ENCODE results near the gene DZANK1. TPM values are rescaled to one million over a fixed set of nuclear protein-coding genes. Genes with fewer than 3 reads are reported as not detected.

DZANK1 gene
- total RNA-seq = 1 to 10 TPM in 1 of 4 donors, under 1 TPM in 3; 0.18 to 1.0 (median 0.62) TPM

DNA sequence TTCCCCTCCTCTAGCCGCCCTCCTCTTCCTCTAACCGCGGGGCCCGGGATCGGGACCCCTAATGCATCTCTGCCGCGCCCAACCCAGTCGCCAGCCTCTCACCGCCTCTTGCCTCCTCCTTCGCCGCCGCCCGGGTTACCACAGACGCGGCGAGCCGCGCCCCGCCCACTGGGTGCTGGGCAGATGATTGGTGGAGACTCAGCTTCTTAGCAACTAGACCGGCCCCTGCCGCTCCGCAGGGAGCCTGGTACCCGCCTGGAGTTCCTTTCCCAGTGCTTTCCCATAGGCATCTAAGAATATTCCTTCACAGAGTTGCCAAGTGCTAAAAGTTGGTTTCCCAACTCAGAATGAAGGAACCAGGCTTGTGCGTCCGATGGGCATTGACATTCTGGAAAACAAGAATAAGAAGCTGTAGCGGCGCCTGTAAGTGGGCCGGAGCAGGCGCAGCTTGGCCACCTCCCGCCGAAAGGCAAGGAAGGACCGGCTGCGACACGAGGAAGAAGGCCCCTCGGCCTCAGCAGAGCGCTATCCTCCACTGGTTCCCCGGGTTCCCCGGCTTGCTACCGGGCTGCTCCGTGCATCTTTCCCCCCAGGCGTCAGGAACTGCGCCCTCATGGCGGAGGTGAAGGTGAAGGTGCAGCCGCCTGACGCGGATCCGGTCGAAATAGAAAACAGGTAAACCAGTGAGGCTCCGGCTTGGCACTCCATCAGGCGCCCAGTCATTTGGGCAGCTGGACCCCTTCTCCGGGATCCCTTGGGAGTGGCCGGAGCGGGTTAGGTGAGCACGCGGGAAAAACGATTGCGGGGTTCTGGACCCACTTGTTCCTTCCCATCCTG is at the start of gene DZANK1, which contains the start of gene POLR3F:
DZANK1 (minus strand) TSS at position 137 of the 837 bp plus-strand sequence. CDS start 1,672 bp downstream, outside the sequence.
POLR3F (plus strand) TSS at position 497 of the 837 bp plus-strand sequence; CDS start at position 614, 117 bp downstream.
- H3K9me3 ChIP-seq = no peaks in the 10 kb centered on the region
- TF ChIP-seq, protein P1, sequence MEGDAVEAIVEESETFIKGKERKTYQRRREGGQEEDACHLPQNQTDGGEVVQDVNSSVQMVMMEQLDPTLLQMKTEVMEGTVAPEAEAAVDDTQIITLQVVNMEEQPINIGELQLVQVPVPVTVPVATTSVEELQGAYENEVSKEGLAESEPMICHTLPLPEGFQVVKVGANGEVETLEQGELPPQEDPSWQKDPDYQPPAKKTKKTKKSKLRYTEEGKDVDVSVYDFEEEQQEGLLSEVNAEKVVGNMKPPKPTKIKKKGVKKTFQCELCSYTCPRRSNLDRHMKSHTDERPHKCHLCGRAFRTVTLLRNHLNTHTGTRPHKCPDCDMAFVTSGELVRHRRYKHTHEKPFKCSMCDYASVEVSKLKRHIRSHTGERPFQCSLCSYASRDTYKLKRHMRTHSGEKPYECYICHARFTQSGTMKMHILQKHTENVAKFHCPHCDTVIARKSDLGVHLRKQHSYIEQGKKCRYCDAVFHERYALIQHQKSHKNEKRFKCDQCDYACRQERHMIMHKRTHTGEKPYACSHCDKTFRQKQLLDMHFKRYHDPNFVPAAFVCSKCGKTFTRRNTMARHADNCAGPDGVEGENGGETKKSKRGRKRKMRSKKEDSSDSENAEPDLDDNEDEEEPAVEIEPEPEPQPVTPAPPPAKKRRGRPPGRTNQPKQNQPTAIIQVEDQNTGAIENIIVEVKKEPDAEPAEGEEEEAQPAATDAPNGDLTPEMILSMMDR (IDR thresholded peaks at IDR 0.05 in 4 of 5, conservative IDR thresholded peaks at IDR 0.05 in 1 of 5) = no peak
- peak in 1 of 2 donors; percentile 37 for TF ChIP-seq POLR2A (IDR thresholded peaks at IDR 0.05)
- DNase-seq (peak; percentile 83 to 94), ATAC-seq (peak; percentile 99 to 100)
- H3K4me3 ChIP-seq = peak within 1 kb of the TSS; percentile 75 to 98 (median 91)
- H3K36me3 ChIP-seq = peaks cover 0 to 4% of the 10 kb centered on the region in 2 donors
- peaks cover 19 to 21% of the 10 kb centered on the region in 2 donors for H3K4me1 ChIP-seq
- in situ Hi-C loops (cut with MboI; ENCODE audit: low sequenced_read_pairs in 4 of 4) (loop anchor here in 1 of 4 donors (25.0 kb wide), 2 partner anchors 180 to 330 kb away; partner anchors contain the start of genes KAT14, PET117 and ZNF133), intact Hi-C loops (cut with DNase I; ENCODE audit: low total_unique reads) (loop anchor here (1.0 to 10.0 kb wide), 4 partner anchors 40 to 502 kb away; partner anchors contain the start of genes MGME1, SEC23B, SMIM26 and SNX5)
- H3K27ac ChIP-seq = peak within 1 kb of the TSS; percentile 77 to 93 (median 85)
- no peaks in the 10 kb centered on the region for H3K27me3 ChIP-seq

DNA sequence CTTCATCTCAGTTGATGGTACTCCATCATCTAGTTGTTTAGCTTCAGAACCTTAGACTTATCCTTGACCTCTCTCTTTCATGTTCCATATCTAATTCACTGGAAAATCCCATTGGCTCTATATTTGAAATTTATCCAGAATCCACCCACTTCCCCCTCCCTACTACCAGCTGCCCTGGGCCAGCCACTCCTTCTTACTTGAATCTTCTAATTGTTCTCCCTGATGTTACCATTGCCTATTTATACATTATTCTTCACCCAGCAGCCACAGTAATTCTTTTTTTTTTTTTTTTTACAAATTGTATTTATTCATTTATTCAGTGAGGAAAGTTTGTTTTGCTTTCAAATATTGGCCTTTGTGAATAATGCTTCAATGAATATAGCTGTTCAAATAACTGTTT is 49.1 kb upstream of the DZANK1 start:
- intact Hi-C loops (cut with DNase I; ENCODE audit: low total_unique reads) = no loop called here
- DNase-seq (no peak), ATAC-seq (no peak)
- H3K4me1 ChIP-seq = no peaks in the 10 kb centered on the region
- no peak overlapping the region for H3K4me3 ChIP-seq
- peaks cover 0 to 51% of the 10 kb centered on the region in 2 donors for H3K36me3 ChIP-seq
- in situ Hi-C loops (cut with MboI; ENCODE audit: low sequenced_read_pairs in 4 of 4) = loop anchor here in 1 of 4 donors (25.0 kb wide), 1 partner anchor 554 kb away; the partner anchor contains the start of genes MGME1 and SNX5
- no peaks in the 10 kb centered on the region for H3K9me3 ChIP-seq
- no peaks in the 10 kb centered on the region for H3K27me3 ChIP-seq
- H3K27ac ChIP-seq = no peak overlapping the region
- TF ChIP-seq POLR2A (IDR thresholded peaks at IDR 0.05) = no peak
- TF ChIP-seq, protein P1 (IDR thresholded peaks at IDR 0.05 in 4 of 5, conservative IDR thresholded peaks at IDR 0.05 in 1 of 5) = no peak

DNA sequence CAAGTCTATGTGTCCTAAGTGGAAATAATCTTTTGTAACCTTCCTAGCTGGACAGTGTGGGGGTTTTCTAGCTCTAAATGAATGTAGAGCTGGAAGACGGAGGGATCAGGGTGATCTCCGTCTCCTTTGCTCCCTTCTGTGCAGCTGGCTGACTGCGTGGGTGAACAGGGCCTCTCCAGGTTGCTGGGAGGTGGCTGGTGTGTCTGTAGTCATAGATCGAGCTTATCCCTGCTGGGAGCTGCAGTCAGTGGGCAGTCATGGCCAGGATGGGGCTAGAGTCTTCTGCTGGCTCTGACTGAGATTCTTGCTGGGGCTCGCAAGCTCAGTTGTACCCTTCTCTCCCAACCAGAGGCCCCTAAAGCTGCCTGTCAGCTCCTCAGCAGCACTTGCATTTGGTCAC is 47.3 kb upstream of the DZANK1 start:
- Histone ChIP-seq H3K36me3 (peaks cover 0 to 63% of the 10 kb centered on the region in 2 donors), H3K4me1 (no peaks in the 10 kb centered on the region), H3K27ac (no peak overlapping the region), H3K27me3 (no peaks in the 10 kb centered on the region), H3K4me3 (no peak overlapping the region), H3K9me3 (no peaks in the 10 kb centered on the region)
- no peak for ATAC-seq
- intact Hi-C loops (cut with DNase I; ENCODE audit: low total_unique reads) = no loop called here
- no peak for DNase-seq
- in situ Hi-C loops (cut with MboI; ENCODE audit: low sequenced_read_pairs in 4 of 4) = loop anchor here in 1 of 4 donors (25.0 kb wide), 1 partner anchor 552 kb away; the partner anchor contains the start of genes MGME1 and SNX5
- TF ChIP-seq, protein P1 (IDR thresholded peaks at IDR 0.05 in 4 of 5, conservative IDR thresholded peaks at IDR 0.05 in 1 of 5) = no peak
- no peak for TF ChIP-seq POLR2A (IDR thresholded peaks at IDR 0.05)

DNA sequence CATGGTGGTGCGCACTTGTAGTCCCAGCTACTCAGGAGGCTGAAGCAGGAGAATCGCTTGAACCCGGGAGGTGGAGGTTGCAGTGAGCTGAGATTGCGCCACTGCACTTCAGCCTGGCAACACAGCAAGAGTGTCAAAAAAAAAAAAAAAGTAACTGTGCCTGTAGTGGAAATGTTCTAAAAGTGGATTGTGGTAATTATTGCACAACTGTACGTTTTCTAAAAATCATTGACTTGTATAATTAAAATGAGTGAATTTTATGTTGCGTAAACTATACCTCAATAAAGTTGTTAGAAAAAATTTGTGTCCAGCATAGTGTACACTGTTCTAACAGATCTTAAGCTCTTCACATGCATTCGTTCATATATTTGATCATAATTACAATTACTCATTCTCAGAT is 46.4 kb upstream of the DZANK1 start:
- in situ Hi-C loops (cut with MboI; ENCODE audit: low sequenced_read_pairs in 4 of 4) (loop anchor here in 1 of 4 donors (25.0 kb wide), 1 partner anchor 551 kb away; the partner anchor contains the start of genes MGME1 and SNX5), intact Hi-C loops (cut with DNase I; ENCODE audit: low total_unique reads) (no loop called here)
- peaks cover 0 to 63% of the 10 kb centered on the region in 2 donors for H3K36me3 ChIP-seq
- no peaks in the 10 kb centered on the region for H3K27me3 ChIP-seq
- no peaks in the 10 kb centered on the region for H3K9me3 ChIP-seq
- no peak overlapping the region for H3K27ac ChIP-seq
- TF ChIP-seq, protein P1 (IDR thresholded peaks at IDR 0.05 in 4 of 5, conservative IDR thresholded peaks at IDR 0.05 in 1 of 5) = no peak
- TF ChIP-seq POLR2A (IDR thresholded peaks at IDR 0.05) = no peak
- no peak for ATAC-seq
- no peak for DNase-seq
- H3K4me3 ChIP-seq = no peak overlapping the region
- peaks cover 3% of the 10 kb centered on the region in 2 donors for H3K4me1 ChIP-seq
